ENCODE results near the gene TOPAZ1. TPM values are rescaled to one million over a fixed set of nuclear protein-coding genes. Genes with fewer than 3 reads are reported as not detected.
A peak's percentile ranks its signal among the peaks of the same experiment; 100 is the strongest.

Gene TOPAZ1
- total and polyA plus RNA-seq, 2 donors: not detected

DNA sequence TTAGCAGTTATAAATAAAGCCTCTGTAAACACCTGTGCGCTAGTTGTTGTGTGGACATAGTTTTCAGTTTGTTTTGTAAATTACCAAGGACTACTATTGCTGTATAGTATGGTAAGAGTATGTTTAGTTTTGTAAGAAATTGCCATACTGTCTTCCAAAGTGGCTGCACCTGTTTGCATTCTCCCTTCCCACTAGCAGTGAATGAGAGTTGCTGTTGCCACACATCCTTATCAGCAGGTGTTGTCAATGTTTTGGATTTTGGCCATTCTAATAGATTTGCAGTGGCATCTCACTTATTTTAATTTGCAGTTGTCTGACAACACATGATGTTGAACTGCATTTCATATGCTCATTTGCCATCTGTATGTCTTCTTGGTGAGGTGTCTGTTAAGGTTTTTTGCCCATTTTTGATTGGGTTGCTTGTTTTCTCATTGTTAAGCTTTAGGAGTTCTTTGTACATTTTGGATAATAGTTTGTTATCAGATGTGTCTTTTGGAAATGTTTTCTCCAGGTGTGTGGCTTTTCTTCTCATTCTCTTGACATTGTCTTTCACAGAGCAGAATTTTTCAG, 111.8 kb downstream of the TOPAZ1 start:
- Histone ChIP-seq H3K27ac (ENCODE audit: low read depth) (no peak overlapping the region), H3K36me3 (ENCODE audit: insufficient read depth) (no peaks in the 10 kb centered on the region), H3K4me3 (ENCODE audit: low read depth, low read length) (no peak overlapping the region), H3K4me1 (ENCODE audit: insufficient read depth) (no peaks in the 10 kb centered on the region)
- no peak for DNase-seq (ENCODE audit: extremely low spot score)
- WGBS: 96% methylated on average over 1 of the region's 1 CpG

DNA sequence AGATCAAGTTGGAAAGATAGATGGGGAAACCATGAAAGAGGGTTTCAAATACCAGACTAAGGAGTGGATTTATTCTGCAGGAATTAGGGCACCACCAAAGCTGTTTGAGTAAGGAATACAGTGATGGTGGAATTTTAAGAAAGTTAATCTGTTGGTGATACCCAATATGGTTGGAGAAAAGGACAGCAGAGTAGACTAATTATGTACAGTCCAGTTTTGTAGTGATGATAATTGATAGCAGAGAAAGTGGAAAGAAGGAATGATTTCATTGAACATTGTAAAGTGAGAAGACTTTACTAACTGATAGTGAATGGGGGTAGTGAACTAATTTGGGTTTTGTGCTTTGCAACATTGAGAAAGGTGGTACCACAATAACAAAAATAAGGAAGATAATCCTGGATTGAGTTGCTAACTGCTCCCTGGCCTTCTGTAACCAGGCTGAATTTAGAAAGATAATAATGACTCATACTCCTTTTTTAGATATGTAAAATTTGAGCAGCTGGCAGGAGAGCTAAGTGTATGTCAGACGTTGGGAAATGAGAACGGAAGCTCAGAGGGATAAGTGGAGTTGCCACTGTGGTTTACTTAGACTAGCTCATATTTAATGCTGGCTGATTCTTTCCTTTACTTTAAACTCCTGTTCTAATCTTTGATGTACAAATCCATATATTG, 113.8 kb downstream of the TOPAZ1 start:
- peak overlapping the region; percentile 10 for H3K27ac ChIP-seq (ENCODE audit: low read depth)
- no peaks in the 10 kb centered on the region for H3K4me1 ChIP-seq (ENCODE audit: insufficient read depth)
- DNase-seq (ENCODE audit: extremely low spot score): no peak
- H3K4me3 ChIP-seq (ENCODE audit: low read depth, low read length): no peak overlapping the region
- no peaks in the 10 kb centered on the region for H3K36me3 ChIP-seq (ENCODE audit: insufficient read depth)
- 15% methylated on average over 2 of the region's 2 CpGs for WGBS

DNA sequence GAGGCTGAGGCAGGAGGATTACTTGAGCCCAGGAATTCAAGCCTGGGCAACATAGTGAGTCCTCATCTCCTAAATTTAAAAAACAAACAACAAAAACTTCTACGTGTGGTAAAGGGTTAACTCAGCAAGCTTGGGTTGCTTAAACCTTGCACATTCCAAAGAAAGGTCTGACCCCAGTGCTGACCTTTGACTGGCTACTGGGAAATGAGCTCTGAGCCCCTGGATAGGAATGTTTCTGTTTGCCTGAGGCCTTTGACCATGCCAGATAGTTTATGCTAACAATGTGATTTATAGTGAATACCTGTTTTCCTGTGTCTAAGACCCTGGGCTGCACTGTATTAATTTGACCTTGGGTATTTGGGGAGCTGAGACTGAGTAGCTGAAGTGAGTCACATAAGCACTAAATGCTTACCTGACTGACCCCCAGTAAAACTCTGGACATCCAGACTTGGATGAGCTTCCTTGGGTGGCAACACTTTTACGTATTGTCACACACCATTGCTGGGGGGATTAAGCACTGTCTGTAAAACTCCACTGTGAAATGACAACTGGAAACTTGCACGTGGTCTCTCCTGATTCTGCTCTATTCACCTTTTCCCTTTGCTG, 117.6 kb downstream of the TOPAZ1 start:
- Histone ChIP-seq H3K36me3 (ENCODE audit: insufficient read depth) (no peaks in the 10 kb centered on the region), H3K4me3 (ENCODE audit: low read depth, low read length) (no peak overlapping the region), H3K27ac (ENCODE audit: low read depth) (no peak overlapping the region), H3K4me1 (ENCODE audit: insufficient read depth) (no peaks in the 10 kb centered on the region)
- WGBS: 57% methylated on average over 3 of the region's 3 CpGs
- DNase-seq (ENCODE audit: extremely low spot score): no peak

DNA sequence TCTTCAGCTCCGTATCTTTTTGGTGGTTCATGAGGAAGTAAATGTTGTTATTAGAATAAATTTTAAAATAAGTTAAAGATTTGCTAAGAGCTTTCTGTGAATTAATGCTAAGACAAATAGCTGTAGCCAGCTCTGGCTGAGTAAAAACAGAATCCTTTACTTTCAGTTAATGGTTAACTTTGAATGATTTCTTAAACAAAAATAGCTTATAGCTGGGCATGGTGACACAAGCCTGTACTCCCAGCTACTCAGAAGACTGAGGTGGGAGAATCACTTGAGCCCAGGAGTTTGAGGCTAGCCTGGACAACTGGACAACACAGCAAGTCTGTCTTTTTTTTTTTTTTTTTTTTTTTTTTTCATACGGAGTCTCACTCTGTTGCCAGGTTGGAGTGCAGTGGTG, 121.9 kb downstream of the TOPAZ1 start:
- H3K36me3 ChIP-seq (ENCODE audit: insufficient read depth): peaks cover 1% of the 10 kb centered on the region
- H3K4me1 ChIP-seq (ENCODE audit: insufficient read depth): no peaks in the 10 kb centered on the region
- H3K27ac ChIP-seq (ENCODE audit: low read depth): no peak overlapping the region
- H3K4me3 ChIP-seq (ENCODE audit: low read depth, low read length): no peak overlapping the region
- DNase-seq (ENCODE audit: extremely low spot score): no peak
- WGBS: 70% methylated on average over 2 of the region's 2 CpGs

DNA sequence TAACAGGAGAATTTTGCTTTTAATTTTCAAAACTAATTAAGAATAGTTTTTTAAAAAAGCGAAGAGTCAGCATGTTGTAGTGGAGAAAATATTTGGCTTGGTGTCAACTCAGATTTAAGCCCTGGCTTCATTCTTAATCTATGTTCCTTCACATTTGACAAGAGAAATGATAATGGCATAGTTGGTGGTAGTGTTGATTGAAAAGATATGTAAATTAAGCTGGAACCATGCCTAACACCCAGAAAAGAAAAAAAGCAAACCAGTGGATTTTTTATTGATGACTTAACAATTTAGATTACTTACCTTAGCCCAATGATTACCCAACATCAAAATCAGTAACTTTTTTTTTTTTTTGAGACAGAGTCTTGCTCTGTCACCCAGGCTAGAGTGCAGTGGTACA, 124.3 kb downstream of the TOPAZ1 start:
- Histone ChIP-seq H3K27ac (ENCODE audit: low read depth) (no peak overlapping the region), H3K36me3 (ENCODE audit: insufficient read depth) (peaks cover 1% of the 10 kb centered on the region), H3K4me1 (ENCODE audit: insufficient read depth) (no peaks in the 10 kb centered on the region), H3K4me3 (ENCODE audit: low read depth, low read length) (no peak overlapping the region)
- no peak for DNase-seq (ENCODE audit: extremely low spot score)
- WGBS: 98% methylated on average over 1 of the region's 1 CpG

DNA sequence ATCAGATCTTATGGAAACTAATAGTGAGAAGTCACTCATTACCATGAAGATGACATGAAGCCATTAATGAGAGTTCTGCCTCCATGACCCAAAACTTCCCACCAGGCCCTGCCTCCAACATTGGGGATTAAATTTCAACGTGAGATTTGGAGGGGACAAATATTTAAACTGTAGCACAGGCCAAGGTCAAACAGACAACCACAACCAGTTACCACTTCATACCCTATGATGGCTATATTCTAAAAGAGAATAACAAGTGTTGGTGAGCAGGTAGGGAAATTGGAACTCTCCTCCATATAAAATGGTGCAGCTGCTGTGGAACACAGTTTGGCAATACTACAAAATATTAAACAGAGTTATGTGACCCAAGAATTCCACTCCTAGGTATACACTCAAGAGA, 133.8 kb downstream of the TOPAZ1 start:
- WGBS: 90% methylated on average over 1 of the region's 1 CpG
- Histone ChIP-seq H3K4me1 (ENCODE audit: insufficient read depth) (no peaks in the 10 kb centered on the region), H3K4me3 (ENCODE audit: low read depth, low read length) (no peak overlapping the region), H3K36me3 (ENCODE audit: insufficient read depth) (no peaks in the 10 kb centered on the region), H3K27ac (ENCODE audit: low read depth) (no peak overlapping the region)
- DNase-seq (ENCODE audit: extremely low spot score): no peak

Other genes with a start within 250 kb of the TOPAZ1 start
- 50.4 TPM for gene TCAIM, start 96.9 kb downstream of the TOPAZ1 start, total RNA-seq
- 11.8 TPM for gene TCAIM, start 96.9 kb downstream of the TOPAZ1 start, polyA plus RNA-seq
- gene ZNF445, start 235.8 kb downstream of the TOPAZ1 start, total RNA-seq: 20.7 TPM
- 5.0 TPM for gene ZNF445, start 235.8 kb downstream of the TOPAZ1 start, polyA plus RNA-seq